GM12891 (cell line): ENCODE results near the gene TMPRSS13.
"Not testable (repeated sequence)": the region's sequence is repeated elsewhere in the genome, so short reads cannot be mapped to it uniquely, and the experiment has no call there.

Source experiments
- PAX5 ChIP-seq: IDR thresholded peaks from 2 replicates; pipeline ENCODE4 v1.6.1; 2011; ENCODE audit warnings: low read length, moderate library complexity, mild to moderate bottlenecking; ENCODE audit not compliant: insufficient read depth, severe bottlenecking
- POLR2A ChIP-seq: IDR thresholded peaks from 2 replicates; pipeline ENCODE4 v1.6.1; 2011; ENCODE audit warnings: low read depth, low read length, control low read depth
- POLR2AphosphoS5 ChIP-seq: IDR thresholded peaks from 2 replicates; pipeline ENCODE4 v1.6.1; 2011; ENCODE audit warnings: low read depth, low read length, control low read depth
- POU2F2 ChIP-seq: IDR thresholded peaks from 2 replicates; pipeline ENCODE4 v1.6.1; 2011; ENCODE audit warnings: low read depth, mild to moderate bottlenecking, control low read depth, low read length, moderate library complexity
- TAF1 ChIP-seq: IDR thresholded peaks from 2 replicates; pipeline ENCODE4 v1.6.1; 2011; ENCODE audit warnings: low read depth, low read length, control low read depth

DNA sequence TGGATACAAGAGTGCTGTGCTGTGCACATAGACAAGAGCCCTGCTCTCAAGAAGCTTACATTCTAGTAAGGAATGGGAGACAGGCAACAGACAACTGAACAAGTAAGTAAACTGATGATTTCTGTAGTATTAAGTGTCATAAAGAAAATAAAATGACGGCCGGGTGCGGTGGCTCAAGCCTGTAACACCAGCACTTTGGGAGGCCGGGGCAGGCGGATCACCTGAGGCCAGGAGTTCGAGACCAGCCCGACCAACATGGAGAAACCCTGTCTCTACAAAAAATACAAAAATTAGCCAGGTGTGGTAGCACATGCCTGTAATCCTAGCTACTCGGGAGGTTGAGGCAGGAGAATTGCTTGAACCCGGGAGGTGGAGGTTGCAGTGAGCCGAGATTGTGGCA lies 18.5 kb upstream of the TMPRSS13 start:
- not testable (repeated sequence) for TF ChIP-seq POLR2AphosphoS5, POLR2A, TAF1, POU2F2, PAX5
